ENCODE results near the gene NEO1. TPM values are rescaled to one million over a fixed set of nuclear protein-coding genes. Genes with fewer than 3 reads are reported as not detected.
"Not testable (repeated sequence)": the region's sequence is repeated elsewhere in the genome, so short reads cannot be mapped to it uniquely, and the experiment has no call there.

Gene NEO1
- total RNA-seq, 1 donor from 2014 or later, result 26.6 TPM

DNA sequence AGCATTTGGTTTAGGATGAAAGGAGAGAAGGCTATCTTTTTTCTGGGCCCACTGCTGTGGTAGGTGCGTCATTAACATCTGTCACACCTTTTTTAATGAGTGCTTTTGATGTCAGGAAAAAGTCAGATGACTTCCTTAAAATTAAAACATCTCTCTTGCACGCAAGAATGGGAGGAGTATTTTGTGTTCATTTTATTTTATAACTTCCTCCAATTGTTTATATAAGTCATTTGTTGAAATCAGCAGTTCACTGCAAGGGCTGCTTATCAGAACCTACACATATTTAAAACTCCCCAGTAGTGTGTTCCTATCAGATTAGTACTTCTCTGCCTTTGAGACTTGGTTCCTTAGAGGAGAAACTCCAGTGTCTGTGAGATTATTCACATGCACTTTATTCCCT, 143.8 kb downstream of the NEO1 start:
- TF ChIP-seq, protein P1, sequence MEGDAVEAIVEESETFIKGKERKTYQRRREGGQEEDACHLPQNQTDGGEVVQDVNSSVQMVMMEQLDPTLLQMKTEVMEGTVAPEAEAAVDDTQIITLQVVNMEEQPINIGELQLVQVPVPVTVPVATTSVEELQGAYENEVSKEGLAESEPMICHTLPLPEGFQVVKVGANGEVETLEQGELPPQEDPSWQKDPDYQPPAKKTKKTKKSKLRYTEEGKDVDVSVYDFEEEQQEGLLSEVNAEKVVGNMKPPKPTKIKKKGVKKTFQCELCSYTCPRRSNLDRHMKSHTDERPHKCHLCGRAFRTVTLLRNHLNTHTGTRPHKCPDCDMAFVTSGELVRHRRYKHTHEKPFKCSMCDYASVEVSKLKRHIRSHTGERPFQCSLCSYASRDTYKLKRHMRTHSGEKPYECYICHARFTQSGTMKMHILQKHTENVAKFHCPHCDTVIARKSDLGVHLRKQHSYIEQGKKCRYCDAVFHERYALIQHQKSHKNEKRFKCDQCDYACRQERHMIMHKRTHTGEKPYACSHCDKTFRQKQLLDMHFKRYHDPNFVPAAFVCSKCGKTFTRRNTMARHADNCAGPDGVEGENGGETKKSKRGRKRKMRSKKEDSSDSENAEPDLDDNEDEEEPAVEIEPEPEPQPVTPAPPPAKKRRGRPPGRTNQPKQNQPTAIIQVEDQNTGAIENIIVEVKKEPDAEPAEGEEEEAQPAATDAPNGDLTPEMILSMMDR (IDR thresholded peaks at IDR 0.05; ENCODE audit: insufficient read depth, low read length, poor library complexity, severe bottlenecking), result no peak
- no peaks in the 10 kb centered on the region for H3K27me3 ChIP-seq (ENCODE audit: control insufficient read depth, insufficient read depth, low read length)

DNA sequence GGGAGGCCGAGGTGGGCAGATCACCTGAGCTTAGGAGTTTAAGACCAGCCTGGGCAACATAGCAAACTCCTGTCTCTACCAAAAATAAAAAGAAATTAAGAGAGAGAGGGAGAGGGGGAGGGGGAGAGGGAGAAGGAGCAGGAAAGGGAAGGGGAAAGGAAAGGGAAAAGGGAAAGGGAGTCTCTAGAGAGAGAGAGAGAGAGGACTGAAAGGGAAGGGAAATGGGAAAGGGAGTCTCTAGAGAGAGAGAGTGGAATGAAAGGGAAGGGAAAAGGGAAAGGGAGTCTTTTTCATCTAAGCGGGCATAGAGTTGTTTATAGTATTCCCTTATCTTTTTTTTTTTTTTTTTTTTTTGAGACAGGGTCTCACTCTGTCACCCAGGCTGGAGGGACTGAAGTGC, 148.1 kb downstream of the NEO1 start:
- no peak for DNase-seq (ENCODE audit: low read depth)
- Histone ChIP-seq H3K27me3 (ENCODE audit: control insufficient read depth, insufficient read depth, low read length) (no peaks in the 10 kb centered on the region), H3K36me3 (ENCODE audit: control insufficient read depth, insufficient read depth, low read length) (no peaks in the 10 kb centered on the region), H3K4me3 (ENCODE audit: low read depth, low read length) (no peak overlapping the region)
- TF ChIP-seq, protein P1 (IDR thresholded peaks at IDR 0.05; ENCODE audit: insufficient read depth, low read length, poor library complexity, severe bottlenecking), result no peak

More for the DNA sequence above, 143.8 kb downstream of the NEO1 start:
- Histone ChIP-seq H3K36me3 (ENCODE audit: control insufficient read depth, insufficient read depth, low read length) (no peaks in the 10 kb centered on the region), H3K4me3 (ENCODE audit: low read depth, low read length) (no peak overlapping the region)
- no peak for DNase-seq (ENCODE audit: low read depth)

DNA sequence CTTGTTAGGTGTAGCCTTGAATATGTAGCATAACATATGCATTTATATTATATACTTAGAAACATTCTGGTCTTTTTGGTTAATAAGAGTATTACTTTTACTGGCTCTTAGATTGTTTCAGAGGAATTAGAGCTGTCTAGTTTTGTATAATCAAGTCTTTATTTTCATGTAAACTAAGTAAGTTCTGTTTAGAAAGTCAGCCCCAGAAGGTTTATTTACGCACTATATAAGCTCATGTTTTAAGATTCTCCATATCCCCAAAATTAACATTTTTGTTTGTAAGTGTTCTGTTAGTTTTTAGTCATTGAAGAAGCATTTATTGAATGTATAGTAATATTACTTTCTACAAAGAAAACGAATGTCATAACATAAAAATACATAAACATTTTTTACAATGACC, 158.4 kb downstream of the NEO1 start:
- no peak for DNase-seq (ENCODE audit: low read depth)
- Histone ChIP-seq H3K27me3 (ENCODE audit: control insufficient read depth, insufficient read depth, low read length) (no peaks in the 10 kb centered on the region), H3K4me3 (ENCODE audit: low read depth, low read length) (no peak overlapping the region), H3K36me3 (ENCODE audit: control insufficient read depth, insufficient read depth, low read length) (no peaks in the 10 kb centered on the region)
- TF ChIP-seq, protein P1 (IDR thresholded peaks at IDR 0.05; ENCODE audit: insufficient read depth, low read length, poor library complexity, severe bottlenecking), result no peak

DNA sequence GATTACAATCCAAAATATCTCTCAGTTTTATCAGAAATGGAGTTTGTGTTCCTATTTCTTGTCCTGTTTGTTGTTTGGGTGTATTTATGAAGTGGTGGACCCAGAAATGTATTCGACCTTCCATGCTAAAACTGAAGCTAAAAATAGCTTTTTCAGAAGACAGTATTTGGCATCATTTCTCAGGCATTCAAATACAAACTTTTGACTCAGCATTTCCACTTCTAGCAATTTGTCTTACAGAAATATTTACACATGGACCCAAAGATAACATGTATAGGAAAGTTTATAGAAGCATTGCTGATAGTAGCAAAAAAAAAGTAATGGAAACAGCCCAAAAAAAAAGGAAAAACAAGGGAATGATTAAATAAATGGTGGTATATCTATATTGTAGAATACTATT, 160.2 kb downstream of the NEO1 start:
- Histone ChIP-seq H3K4me3 (ENCODE audit: low read depth, low read length) (no peak overlapping the region), H3K27me3 (ENCODE audit: control insufficient read depth, insufficient read depth, low read length) (no peaks in the 10 kb centered on the region), H3K36me3 (ENCODE audit: control insufficient read depth, insufficient read depth, low read length) (no peaks in the 10 kb centered on the region)
- TF ChIP-seq, protein P1 (IDR thresholded peaks at IDR 0.05; ENCODE audit: insufficient read depth, low read length, poor library complexity, severe bottlenecking), result no peak
- no peak for DNase-seq (ENCODE audit: low read depth)

DNA sequence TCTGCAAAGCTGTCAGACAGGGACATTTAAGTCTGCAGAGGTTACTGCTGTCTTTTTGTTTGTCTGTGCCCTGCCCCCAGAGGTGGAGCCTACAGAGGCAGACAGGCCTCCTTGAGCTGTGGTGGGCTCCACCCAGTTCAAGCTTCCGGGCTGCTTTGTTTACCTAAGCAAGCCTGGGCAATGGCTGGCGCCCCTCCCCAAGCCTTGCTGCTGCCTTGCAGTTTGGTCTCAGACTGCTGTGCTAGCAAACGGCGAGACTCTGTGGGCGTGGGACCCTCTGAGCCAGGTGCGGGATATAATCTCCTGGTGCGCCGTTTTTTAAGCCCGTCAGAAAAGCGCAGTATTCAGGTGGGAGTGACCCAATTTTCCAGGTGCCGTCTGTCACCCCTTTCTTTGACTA, 169.2 kb downstream of the NEO1 start:
- not testable (repeated sequence) for H3K27me3 ChIP-seq (ENCODE audit: control insufficient read depth, insufficient read depth, low read length); DNase-seq (ENCODE audit: low read depth); H3K36me3 ChIP-seq (ENCODE audit: control insufficient read depth, insufficient read depth, low read length); H3K4me3 ChIP-seq (ENCODE audit: low read depth, low read length)

DNA sequence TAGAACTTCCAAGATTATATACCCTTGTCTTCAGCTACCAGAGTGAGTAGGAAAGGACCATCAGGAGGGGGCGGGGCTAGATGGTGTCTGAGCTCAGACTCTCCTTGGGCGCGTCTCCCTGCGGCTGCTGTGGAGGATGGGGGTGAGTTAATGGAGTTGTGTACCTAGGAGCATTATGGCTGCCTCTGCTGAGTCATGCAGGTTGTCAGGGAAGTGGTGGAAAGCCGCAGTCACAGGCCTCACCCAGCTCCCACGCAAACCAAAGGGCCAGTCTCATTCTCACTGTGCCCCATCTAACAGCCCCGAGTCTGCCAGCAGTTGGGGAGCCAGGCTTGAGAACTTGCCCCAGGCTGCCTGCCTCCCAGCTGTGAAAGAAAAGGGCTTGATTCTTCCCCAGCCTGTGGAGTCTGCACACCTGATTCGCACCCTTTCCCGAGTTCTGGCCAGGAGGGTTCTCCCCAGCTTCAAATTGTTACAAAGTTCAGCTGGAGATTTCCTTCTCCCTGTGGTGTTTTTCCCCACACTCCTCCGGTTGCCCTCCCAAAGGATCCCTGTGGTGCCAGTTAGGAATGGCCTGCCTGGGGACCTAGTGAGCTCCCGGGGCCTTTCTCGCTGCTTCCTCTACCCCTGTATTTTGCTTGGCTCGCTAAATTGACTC, 173.2 kb downstream of the NEO1 start:
- TF ChIP-seq, protein P1 (IDR thresholded peaks at IDR 0.05; ENCODE audit: insufficient read depth, low read length, poor library complexity, severe bottlenecking), result no peak
- Histone ChIP-seq H3K27me3 (ENCODE audit: control insufficient read depth, insufficient read depth, low read length) (no peaks in the 10 kb centered on the region), H3K4me3 (ENCODE audit: low read depth, low read length) (no peak overlapping the region), H3K36me3 (ENCODE audit: control insufficient read depth, insufficient read depth, low read length) (no peaks in the 10 kb centered on the region)
- no peak for DNase-seq (ENCODE audit: low read depth)
